A549 (cell line): Measurements from ENCODE around the gene GJB1.

Experiments used
- JUN ChIP-seq, 2 experiments: fragments of >200 bp; sonication (Bioruptor Twin); formaldehyde crosslinking; IDR thresholded peaks; 2 replicates in 1 of 2; 3 replicates in 1 of 2; pipeline ENCODE4 v1.6.1; 2016 to 2017
- PHF8 ChIP-seq: fragments of 200-600 bp; sonication (generic); IDR thresholded peaks from 2 replicates; pipeline ENCODE4 v1.6.1; 2016; ENCODE audit warnings: low read depth, mild to moderate bottlenecking, antibody characterized with exemption, moderate library complexity, borderline replicate concordance
- POLR2A ChIP-seq: IDR thresholded peaks from 2 replicates; pipeline ENCODE4 v1.6.1; 2012; ENCODE audit warnings: mild to moderate bottlenecking, low read length
- TF ChIP-seq, protein P1 (sequence below): fragments of >200 bp; sonication (Bioruptor Twin); formaldehyde crosslinking; IDR thresholded peaks from 3 replicates; pipeline ENCODE4 v1.5.1; 2016

GRCh38 chrX:71214604-71215337 lies 8.3 kb upstream of the GJB1 start:
- TF ChIP-seq, protein P1, sequence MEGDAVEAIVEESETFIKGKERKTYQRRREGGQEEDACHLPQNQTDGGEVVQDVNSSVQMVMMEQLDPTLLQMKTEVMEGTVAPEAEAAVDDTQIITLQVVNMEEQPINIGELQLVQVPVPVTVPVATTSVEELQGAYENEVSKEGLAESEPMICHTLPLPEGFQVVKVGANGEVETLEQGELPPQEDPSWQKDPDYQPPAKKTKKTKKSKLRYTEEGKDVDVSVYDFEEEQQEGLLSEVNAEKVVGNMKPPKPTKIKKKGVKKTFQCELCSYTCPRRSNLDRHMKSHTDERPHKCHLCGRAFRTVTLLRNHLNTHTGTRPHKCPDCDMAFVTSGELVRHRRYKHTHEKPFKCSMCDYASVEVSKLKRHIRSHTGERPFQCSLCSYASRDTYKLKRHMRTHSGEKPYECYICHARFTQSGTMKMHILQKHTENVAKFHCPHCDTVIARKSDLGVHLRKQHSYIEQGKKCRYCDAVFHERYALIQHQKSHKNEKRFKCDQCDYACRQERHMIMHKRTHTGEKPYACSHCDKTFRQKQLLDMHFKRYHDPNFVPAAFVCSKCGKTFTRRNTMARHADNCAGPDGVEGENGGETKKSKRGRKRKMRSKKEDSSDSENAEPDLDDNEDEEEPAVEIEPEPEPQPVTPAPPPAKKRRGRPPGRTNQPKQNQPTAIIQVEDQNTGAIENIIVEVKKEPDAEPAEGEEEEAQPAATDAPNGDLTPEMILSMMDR: no peak
- no peak for TF ChIP-seq JUN (IDR thresholded peaks at IDR 0.05)
- TF ChIP-seq POLR2A: no peak
- no peak for TF ChIP-seq PHF8
